IMR-90 (cell line): ENCODE data around the gene DNAJC2. TPM values are rescaled to one million over a fixed set of nuclear protein-coding genes. Genes with fewer than 3 reads are reported as not detected.

Experiments
- ATAC-seq: fragments of 200-7000 bp; cut with Tn5 transposase; 2 replicates; pipeline ENCODE4 v1.9.1; 2020; ENCODE audit warnings: low read depth, mild to moderate bottlenecking, moderate library complexity
- BruUV-seq: library from RNA; stranded (reverse); fragments of 400-500 nt; replicated peaks from 2 replicates; lab custom pipeline; 2021; lab: Mats Ljungman, UMichigan
- CTCF ChIA-PET: fragments of 300-600 bp; formaldehyde crosslinking; extraction: SDS; loops from one replicate; lab custom pipeline; 2021; ENCODE audit warnings: antibody characterized with exemption; lab: Yijun Ruan, JAX
- POLR2A ChIA-PET: fragments of 300-600 bp; sonication (Branson Sonifier 250); formaldehyde crosslinking; loops from one replicate; lab custom pipeline; 2022; ENCODE audit warnings: antibody characterized with exemption; ENCODE audit not compliant: unreplicated experiment; lab: Charles Lee
- DNase-seq: peaks from one replicate; pipeline ENCODE4 v3.0.0; 2013
- H2AFZ ChIP-seq: replicated peaks from 2 replicates; pipeline ENCODE3; 2013; ENCODE audit warnings: low read length, mild to moderate bottlenecking; ENCODE audit not compliant: poor library complexity
- H2AK5ac ChIP-seq: 2 replicates; pipeline ENCODE4 v1.6.1; 2013; ENCODE audit warnings: low read depth, low read length, inconsistent platforms
- H2AK9ac ChIP-seq: replicated peaks from 2 replicates; pipeline ENCODE3; 2013; ENCODE audit warnings: mild to moderate bottlenecking, low read depth, low read length, moderate library complexity; ENCODE audit not compliant: poor library complexity
- H2BK120ac ChIP-seq: 2 replicates; pipeline ENCODE4 v1.6.1; 2013; ENCODE audit warnings: low read depth, low read length, inconsistent platforms
- H2BK15ac ChIP-seq: 3 replicates; pipeline ENCODE4 v1.6.1; 2013; ENCODE audit warnings: low read depth, low read length, inconsistent platforms
- H2BK20ac ChIP-seq: 2 replicates; pipeline ENCODE4 v1.6.1; 2013; ENCODE audit warnings: low read depth, mild to moderate bottlenecking, inconsistent platforms, low read length, moderate library complexity
- H2BK5ac ChIP-seq: 2 replicates; pipeline ENCODE4 v1.6.1; 2013; ENCODE audit warnings: mild to moderate bottlenecking, low read depth, low read length, inconsistent platforms; ENCODE audit not compliant: poor library complexity, severe bottlenecking
- H3K14ac ChIP-seq: replicated peaks from 2 replicates; pipeline ENCODE4 v1.6.1; 2013; ENCODE audit warnings: low read depth, low read length, inconsistent platforms
- H3K18ac ChIP-seq: 2 replicates; pipeline ENCODE4 v1.6.1; 2013; ENCODE audit warnings: low read depth, low read length, control low read depth
- H3K23ac ChIP-seq: 2 replicates; pipeline ENCODE4 v1.6.1; 2013; ENCODE audit warnings: low read depth, low read length, inconsistent platforms
- H3K27ac ChIP-seq: 2 replicates; pipeline ENCODE4 v1.5.1; 2013; ENCODE audit warnings: mild to moderate bottlenecking, control low read depth, low read length; ENCODE audit not compliant: insufficient read depth
- H3K27me3 ChIP-seq: 2 replicates; pipeline ENCODE4 v1.6.1; 2013; ENCODE audit warnings: low read length; ENCODE audit not compliant: control insufficient read depth, insufficient read depth
- H3K36me3 ChIP-seq: 2 replicates; pipeline ENCODE4 v1.6.1; 2013; ENCODE audit warnings: low read length, mixed read lengths; ENCODE audit not compliant: control insufficient read depth, insufficient read depth
- H3K4ac ChIP-seq: 2 replicates; pipeline ENCODE4 v1.6.1; 2013; ENCODE audit warnings: low read depth, low read length, inconsistent platforms
- H3K4me1 ChIP-seq: 2 replicates; pipeline ENCODE4 v1.6.1; 2013; ENCODE audit warnings: low read length, mixed read lengths; ENCODE audit not compliant: control insufficient read depth, insufficient read depth
- H3K4me2 ChIP-seq: 2 replicates; pipeline ENCODE4 v1.6.1; 2013; ENCODE audit warnings: low read depth, mild to moderate bottlenecking, control low read depth, low read length, moderate library complexity
- H3K4me3 ChIP-seq: 2 replicates; pipeline ENCODE4 v1.5.1; 2013; ENCODE audit warnings: low read depth, mild to moderate bottlenecking, control low read depth, low read length, moderate library complexity; ENCODE audit not compliant: insufficient read depth
- H3K56ac ChIP-seq: 2 replicates; pipeline ENCODE4 v1.6.1; 2013; ENCODE audit warnings: low read length, inconsistent platforms; ENCODE audit not compliant: insufficient read depth; ENCODE audit errors: extremely low read depth
- H3K79me1 ChIP-seq, 2 experiments: 2 replicates each; pipeline ENCODE4 v1.6.1; 2013; ENCODE audit warnings: low read length in 2 of 2, inconsistent platforms in 1 of 2, low read depth in 1 of 2
- H3K9ac ChIP-seq: 2 replicates; pipeline ENCODE4 v1.6.1; 2013; ENCODE audit warnings: low read depth, low read length, control low read depth
- H3K9me1 ChIP-seq: 2 replicates; pipeline ENCODE4 v1.6.1; 2013; ENCODE audit warnings: low read length, inconsistent platforms; ENCODE audit not compliant: insufficient read depth
- H3K9me3 ChIP-seq: 2 replicates; pipeline ENCODE4 v1.6.1; 2013; ENCODE audit warnings: low read length; ENCODE audit not compliant: control insufficient read depth, insufficient read depth
- H4K20me1 ChIP-seq: 2 replicates; pipeline ENCODE4 v1.6.1; 2013; ENCODE audit warnings: low read length, inconsistent platforms; ENCODE audit not compliant: insufficient read depth
- H4K5ac ChIP-seq: 2 replicates; pipeline ENCODE4 v1.6.1; 2013; ENCODE audit warnings: mild to moderate bottlenecking, low read depth, low read length, control low read depth
- H4K8ac ChIP-seq, 2 experiments: 2 replicates each; pipeline ENCODE4 v1.6.1; 2013; ENCODE audit warnings: low read depth in 2 of 2, low read length in 2 of 2, control low read depth in 1 of 2, inconsistent platforms in 1 of 2
- H4K91ac ChIP-seq: 2 replicates; pipeline ENCODE4 v1.6.1; 2013; ENCODE audit warnings: low read depth, low read length, inconsistent platforms; ENCODE audit not compliant: insufficient read depth
- MAZ ChIP-seq: IDR thresholded peaks from 2 replicates; pipeline ENCODE4 v1.6.1; 2012; ENCODE audit warnings: low read depth, mild to moderate bottlenecking, low read length, improper control_type of control experiment, moderate library complexity, borderline replicate concordance
- WGBS, 2 experiments: methylation state at CpG; one replicate each; pipeline versions ENCODE4 v1.1.5 to v1.1.7; 2013; ENCODE audit warnings: missing lambda C conversion rate in 2 of 2; ENCODE audit not compliant: insufficient read length in 1 of 2; ENCODE audit errors: extremely low coverage in 2 of 2; 5-methylcytosine and 5-hydroxymethylcytosine counted together
- dilution Hi-C: fragments of 300-500 bp; cut with HindIII; formaldehyde crosslinking; loops from one replicate; pipeline ENCODE4 v1.14.3; 2018; ENCODE audit warnings: low sequenced_read_pairs; ENCODE audit not compliant: unreplicated experiment
- in situ Hi-C: fragments of 300-500 bp; cut with MboI; formaldehyde crosslinking; loops from 3 replicates; pipeline ENCODE4 v1.14.3; 2019; ENCODE audit warnings: low sequenced_read_pairs, inconsistent platforms, mixed read lengths
- intact Hi-C: fragments of 100-400 bp; cut with micrococcal nuclease; formaldehyde crosslinking; loops from 2 replicates; pipeline ENCODE4 v1.10.0; 2022
- polyA plus RNA-seq, 3 experiments: library from polyadenylated mRNA; depleted of rRNA; stranded (reverse); fragments of >200 nt; gene quantifications; 2 replicates each; pipeline ENCODE4 v1.2.3, GENCODE V29; 2012; ENCODE audit warnings: low replicate concordance in 1 of 3
- total RNA-seq: library from RNA; depleted of rRNA; stranded (reverse); fragments of >200 nt; gene quantifications from 2 replicates; pipeline ENCODE4 v1.2.3, GENCODE V29; 2012

The DNAJC2 gene
- total and polyA plus RNA-seq, 2 of the 4 experiments (the other 2 are of a cell fraction), result 17.5 to 22.4 TPM

- no peaks in the 10 kb centered on the region for H4K20me1 ChIP-seq
- no peak overlapping the region for H2AFZ ChIP-seq
- WGBS, 2 experiments, result 82% methylated on average over 4 of the region's 5 CpGs; no CpG with 5 or more reads in 1 of the 2 experiments
- CTCF ChIA-PET, result interaction anchor here (0.6 kb wide), 1 partner anchor 56 kb away, joined by 4 read pairs; no protein-coding TSS in a partner anchor
- no peaks in the 10 kb centered on the region for H3K4me1 ChIP-seq
- H2AK9ac ChIP-seq, result no peak overlapping the region
- no peak overlapping the region for H3K4me2 ChIP-seq
- POLR2A ChIA-PET, result no interaction called here
- no peak overlapping the region for H3K27ac ChIP-seq
- no peak overlapping the region for H3K23ac ChIP-seq
- H3K56ac ChIP-seq, result no peak overlapping the region
- H4K91ac ChIP-seq, result no peak overlapping the region
- ATAC-seq, result no peak
- TF ChIP-seq MAZ, result no peak
- peaks cover 5% of the 10 kb centered on the region for H3K27me3 ChIP-seq
- no peak overlapping the region for H3K14ac ChIP-seq
- no peak overlapping the region for H3K4ac ChIP-seq
- H4K5ac ChIP-seq, result no peak overlapping the region
- H4K8ac ChIP-seq, result no peak overlapping the region
- no peak overlapping the region for H2BK5ac ChIP-seq
- dilution Hi-C loops (no loop called here), in situ Hi-C loops (no loop called here), intact Hi-C loops (no loop called here)
- H2BK120ac ChIP-seq, result no peak overlapping the region
- H3K9ac ChIP-seq, result no peak overlapping the region
- no peak overlapping the region for H2BK20ac ChIP-seq
- BruUV-seq, result no TSS peak
- H2BK15ac ChIP-seq, result no peak overlapping the region
- H3K9me1 ChIP-seq, result no peaks in the 10 kb centered on the region
- H3K36me3 ChIP-seq, result no peaks in the 10 kb centered on the region
- no peak overlapping the region for H3K4me3 ChIP-seq
- H3K9me3 ChIP-seq, result no peaks in the 10 kb centered on the region
- H2AK5ac ChIP-seq, result no peak overlapping the region
- no peak for DNase-seq
- no peak overlapping the region for H3K18ac ChIP-seq
- H3K79me1 ChIP-seq, result no peaks in the 10 kb centered on the region
Measured at GRCh38 chr7:103391150-103391549, 46.6 kb upstream of the DNAJC2 start.
